ENCODE results near the gene ABHD11. TPM values are rescaled to one million over a fixed set of nuclear protein-coding genes. Genes with fewer than 3 reads are reported as not detected.
A peak's percentile ranks its signal among the peaks of the same experiment; 100 is the strongest.

Gene ABHD11
- total RNA-seq, 4 donors from 2014 or later: 6.1 to 7.9 (median 7.2) TPM

DNA sequence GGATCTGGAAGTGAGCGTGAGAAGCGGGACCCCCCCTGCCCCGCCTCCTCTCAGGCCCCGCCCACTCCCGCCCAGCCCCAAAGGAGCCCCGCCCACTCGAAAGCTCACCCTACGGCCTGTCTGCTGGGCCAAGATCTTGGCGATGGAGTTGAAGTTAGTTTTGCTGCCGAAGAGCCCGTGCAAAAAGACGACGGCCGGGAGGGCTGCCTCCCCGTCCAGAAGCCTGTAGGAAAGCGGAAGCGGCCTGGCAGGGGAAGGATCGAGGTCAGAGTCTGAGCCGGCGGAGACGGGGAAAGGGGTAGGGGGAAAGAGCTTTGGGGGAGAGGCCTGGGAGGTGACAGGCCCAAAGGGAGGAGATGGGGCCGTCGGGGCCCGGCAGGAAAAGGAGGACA is 386 bp downstream of the ABHD11 start:
- H3K4me1 ChIP-seq: peaks cover 20 to 43% (median 35%) of the 10 kb centered on the region in 4 donors
- H3K9me3 ChIP-seq: no peaks in the 10 kb centered on the region
- peaks cover 0 to 23% (median 20%) of the 10 kb centered on the region in 4 donors for H3K36me3 ChIP-seq
- under 1% methylated on average over 24 of the region's 24 CpGs for WGBS
- TF ChIP-seq, protein P1, sequence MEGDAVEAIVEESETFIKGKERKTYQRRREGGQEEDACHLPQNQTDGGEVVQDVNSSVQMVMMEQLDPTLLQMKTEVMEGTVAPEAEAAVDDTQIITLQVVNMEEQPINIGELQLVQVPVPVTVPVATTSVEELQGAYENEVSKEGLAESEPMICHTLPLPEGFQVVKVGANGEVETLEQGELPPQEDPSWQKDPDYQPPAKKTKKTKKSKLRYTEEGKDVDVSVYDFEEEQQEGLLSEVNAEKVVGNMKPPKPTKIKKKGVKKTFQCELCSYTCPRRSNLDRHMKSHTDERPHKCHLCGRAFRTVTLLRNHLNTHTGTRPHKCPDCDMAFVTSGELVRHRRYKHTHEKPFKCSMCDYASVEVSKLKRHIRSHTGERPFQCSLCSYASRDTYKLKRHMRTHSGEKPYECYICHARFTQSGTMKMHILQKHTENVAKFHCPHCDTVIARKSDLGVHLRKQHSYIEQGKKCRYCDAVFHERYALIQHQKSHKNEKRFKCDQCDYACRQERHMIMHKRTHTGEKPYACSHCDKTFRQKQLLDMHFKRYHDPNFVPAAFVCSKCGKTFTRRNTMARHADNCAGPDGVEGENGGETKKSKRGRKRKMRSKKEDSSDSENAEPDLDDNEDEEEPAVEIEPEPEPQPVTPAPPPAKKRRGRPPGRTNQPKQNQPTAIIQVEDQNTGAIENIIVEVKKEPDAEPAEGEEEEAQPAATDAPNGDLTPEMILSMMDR (IDR thresholded peaks at IDR 0.05): no peak
- DNase-seq (ENCODE audit: extremely low spot score): no peak
- H3K27me3 ChIP-seq: no peaks in the 10 kb centered on the region
- intact Hi-C loops (cut with DNase I): no loop called here
- peak overlapping the region; percentile 72 to 85 (median 78) for H3K4me3 ChIP-seq
- peak overlapping the region; percentile 88 to 93 (median 90) for H3K27ac ChIP-seq (replicated peaks in 1 of 4)

DNA sequence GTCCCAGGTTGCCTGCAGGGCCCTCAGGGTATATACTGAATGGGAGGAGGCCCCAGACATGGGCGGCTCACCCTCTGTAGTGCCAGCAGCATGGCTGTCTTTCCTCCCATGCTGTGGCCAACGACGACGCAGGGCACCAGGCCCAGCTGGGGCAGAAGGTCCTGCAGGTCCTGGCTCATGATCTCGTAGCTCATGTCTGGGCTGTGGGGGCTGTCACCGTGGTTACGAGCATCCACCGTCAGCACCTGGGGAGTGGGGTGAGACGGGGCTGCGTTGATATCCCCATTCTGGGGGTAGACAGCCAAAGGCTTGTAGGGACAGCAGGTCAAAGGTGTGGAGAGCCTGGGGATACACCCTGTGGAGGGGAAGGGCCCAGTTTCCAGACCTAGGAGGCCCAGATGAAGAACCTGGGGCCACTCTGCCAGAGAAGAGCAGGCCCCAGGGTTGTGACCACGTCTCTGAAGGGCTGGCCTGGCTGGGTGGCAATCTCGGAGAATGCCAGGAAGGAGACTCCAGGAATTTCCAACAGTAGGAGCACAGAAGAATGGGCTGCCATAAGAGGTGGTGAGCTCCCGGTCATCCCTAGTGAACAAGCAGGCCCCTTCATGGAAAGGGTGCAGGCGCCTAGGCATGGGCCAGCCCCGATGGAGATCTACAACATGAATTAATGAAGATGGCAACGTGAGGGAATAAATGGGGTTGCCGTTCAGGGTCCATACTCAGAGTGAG is 947 bp downstream of the ABHD11 start:
- intact Hi-C loops (cut with DNase I): no loop called here
- TF ChIP-seq EP300 (IDR thresholded peaks at IDR 0.05): no peak
- TF ChIP-seq, protein P1 (IDR thresholded peaks at IDR 0.05): no peak
- TF ChIP-seq POLR2A (IDR thresholded peaks at IDR 0.05; ENCODE audit: low read depth): no peak
- TF ChIP-seq POLR2AphosphoS5 (IDR thresholded peaks at IDR 0.05): no peak
- Histone ChIP-seq H3K9me3 (no peaks in the 10 kb centered on the region), H3K27me3 (no peaks in the 10 kb centered on the region), H3K4me1 (peaks cover 20 to 37% (median 29%) of the 10 kb centered on the region in 4 donors), H3K27ac (replicated peaks in 1 of 4) (peak overlapping the region; percentile 88 to 93 (median 90)), H3K4me3 (peak overlapping the region; percentile 72 to 85 (median 78)), H3K36me3 (peaks cover 0 to 23% (median 20%) of the 10 kb centered on the region in 4 donors)
- no peak for DNase-seq (ENCODE audit: extremely low spot score)
- WGBS: 69% methylated on average over 13 of the region's 17 CpGs

DNA sequence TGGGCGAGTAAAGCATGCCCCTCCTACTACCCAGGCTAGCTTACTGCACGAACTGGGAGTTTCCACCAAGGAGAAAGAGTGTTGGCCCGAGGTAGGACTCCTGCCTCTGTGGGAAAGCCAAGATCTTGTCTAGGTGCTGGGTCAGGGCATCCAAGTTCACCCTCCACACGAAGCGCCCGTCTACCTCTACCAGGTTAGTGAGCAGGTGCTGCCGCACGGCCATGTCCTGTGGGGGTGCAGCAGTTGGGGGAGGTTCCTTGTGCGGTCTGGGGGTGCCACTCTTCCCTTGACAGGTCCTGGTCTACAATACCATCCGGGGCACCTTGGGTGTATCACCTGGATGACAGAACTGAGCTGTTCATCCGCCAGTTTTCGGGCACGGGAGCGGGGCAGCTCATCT is 1.7 kb downstream of the ABHD11 start:
- DNase-seq (ENCODE audit: extremely low spot score): no peak
- Histone ChIP-seq H3K36me3 (peaks cover 0 to 23% (median 20%) of the 10 kb centered on the region in 4 donors), H3K4me1 (peaks cover 17 to 33% (median 25%) of the 10 kb centered on the region in 4 donors), H3K4me3 (no peak overlapping the region), H3K9me3 (no peaks in the 10 kb centered on the region), H3K27ac (replicated peaks in 1 of 4) (no peak overlapping the region), H3K27me3 (no peaks in the 10 kb centered on the region)
- TF ChIP-seq POLR2A (IDR thresholded peaks at IDR 0.05; ENCODE audit: low read depth) (no peak), POLR2AphosphoS5 (IDR thresholded peaks at IDR 0.05) (no peak), EP300 (IDR thresholded peaks at IDR 0.05) (no peak)
- TF ChIP-seq, protein P1 (IDR thresholded peaks at IDR 0.05): no peak
- intact Hi-C loops (cut with DNase I): no loop called here
- whole genome bisulfite sequencing: 100% methylated on average over 9 of the region's 14 CpGs

DNA sequence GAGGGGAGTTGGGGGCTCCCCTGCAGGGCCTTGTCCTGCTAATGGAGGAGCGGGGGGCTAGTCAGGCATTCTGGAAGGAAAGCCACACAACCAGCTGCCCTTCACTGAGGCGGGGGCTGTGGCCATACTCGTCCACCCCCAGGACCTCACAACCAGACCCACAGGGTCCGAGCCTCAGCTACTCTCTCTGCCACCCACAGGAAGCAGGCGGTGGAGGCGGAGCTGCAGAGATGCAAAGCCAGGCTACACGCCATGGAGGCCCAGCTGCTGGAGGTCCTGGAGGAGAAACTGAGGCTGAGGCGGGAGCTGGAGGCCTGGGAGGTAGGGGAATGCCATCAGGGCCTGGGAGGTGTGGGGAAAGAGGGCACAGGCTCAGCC is 3.1 kb downstream of the ABHD11 start:
- intact Hi-C loops (cut with DNase I): no loop called here
- Histone ChIP-seq H3K27me3 (no peaks in the 10 kb centered on the region), H3K4me3 (no peak overlapping the region), H3K9me3 (no peaks in the 10 kb centered on the region), H3K36me3 (peaks cover 0 to 23% (median 20%) of the 10 kb centered on the region in 4 donors), H3K27ac (replicated peaks in 1 of 4) (peak overlapping the region in 2 of 4 donors; percentile 47 to 52), H3K4me1 (peaks cover 17 to 33% (median 25%) of the 10 kb centered on the region in 4 donors)
- WGBS: 100% methylated on average over 1 of the region's 8 CpGs
- TF ChIP-seq EP300 (IDR thresholded peaks at IDR 0.05): no peak
- no peak for TF ChIP-seq POLR2A (IDR thresholded peaks at IDR 0.05; ENCODE audit: low read depth)
- no peak for TF ChIP-seq POLR2AphosphoS5 (IDR thresholded peaks at IDR 0.05)
- TF ChIP-seq, protein P1 (IDR thresholded peaks at IDR 0.05): no peak
- DNase-seq (ENCODE audit: extremely low spot score): no peak
